Effector memory CD8-positive, alpha-beta T cell (primary cell): ENCODE data around the gene TNRC6C.
A peak's percentile ranks its signal among the peaks of the same experiment; 100 is the strongest.
"Not testable (repeated sequence)": the region's sequence is repeated elsewhere in the genome, so short reads cannot be mapped to it uniquely, and the experiment has no call there.

Experiments
- ATAC-seq: fragments of 150-1000 bp; cut with Tn5 transposase; replicated peaks from 2 replicates; pipeline ENCODE4 v1.10.0; 2021; ENCODE audit warnings: mild to moderate bottlenecking, moderate library complexity
- DNase-seq, 3 experiments: peaks; one replicate each; pipeline ENCODE4 v3.0.0; 2021
- H3K27ac Mint-ChIP-seq, 2 donors: one replicate each; pipeline ENCODE4 v1.8.0; 2022; ENCODE audit warnings: mild to moderate bottlenecking in 2 of 2, mixed read lengths in 2 of 2, moderate library complexity in 2 of 2
- H3K27me3 Mint-ChIP-seq, 2 donors: one replicate each; pipeline ENCODE4 v1.8.0; 2022; ENCODE audit warnings: mixed read lengths in 2 of 2
- H3K36me3 Mint-ChIP-seq: one replicate; pipeline ENCODE4 v1.8.0; 2022; ENCODE audit warnings: mild to moderate bottlenecking, moderate library complexity, mixed read lengths; ENCODE audit not compliant: insufficient read depth
- H3K4me1 Mint-ChIP-seq, 2 donors: one replicate each; pipeline ENCODE4 v1.8.0; 2022; ENCODE audit warnings: low read depth in 2 of 2, mixed read lengths in 2 of 2
- H3K4me3 Mint-ChIP-seq, 2 donors: one replicate each; pipeline ENCODE4 v1.8.0; 2022; ENCODE audit warnings: mild to moderate bottlenecking in 2 of 2, mixed read lengths in 2 of 2, moderate library complexity in 2 of 2
- H3K9me3 Mint-ChIP-seq, 2 donors: one replicate each; pipeline ENCODE4 v1.8.0; 2022; ENCODE audit warnings: mixed read lengths in 2 of 2

Gene TNRC6C

GRCh38 chr17:77924757-77925336 is 33.7 kb upstream of the TNRC6C start:
- H3K4me3 Mint-ChIP-seq, result no peak overlapping the region
- H3K27me3 Mint-ChIP-seq, result peaks cover 12 to 16% of the 10 kb centered on the region in 2 donors
- ATAC-seq, result no peak
- DNase-seq, result no peak
- no peaks in the 10 kb centered on the region for H3K36me3 Mint-ChIP-seq
- H3K27ac Mint-ChIP-seq, result no peak overlapping the region
- no peaks in the 10 kb centered on the region for H3K9me3 Mint-ChIP-seq
- H3K4me1 Mint-ChIP-seq, result peaks cover 21 to 24% of the 10 kb centered on the region in 2 donors

- H3K4me1 Mint-ChIP-seq, result peaks cover 21 to 24% of the 10 kb centered on the region in 2 donors
- H3K27me3 Mint-ChIP-seq, result peaks cover 12 to 15% of the 10 kb centered on the region in 2 donors
Measured at GRCh38 chr17:77925831-77926543, 32.5 kb upstream of the TNRC6C start.

GRCh38 chr17:77926981-77927380 is 31.5 kb upstream of the TNRC6C start:
- peaks cover 12 to 15% of the 10 kb centered on the region in 2 donors for H3K27me3 Mint-ChIP-seq

More at GRCh38 chr17:77925831-77926543, 32.5 kb upstream of the TNRC6C start:
- no peak for DNase-seq
- Mint-ChIP-seq H3K36me3 (no peaks in the 10 kb centered on the region), H3K4me3 (no peak overlapping the region), H3K27ac (no peak overlapping the region), H3K9me3 (no peaks in the 10 kb centered on the region)
- ATAC-seq, result no peak

GRCh38 chr17:77927777-77928518 is 30.6 kb upstream of the TNRC6C start:
- no peaks in the 10 kb centered on the region for H3K9me3 Mint-ChIP-seq
- H3K36me3 Mint-ChIP-seq, result no peaks in the 10 kb centered on the region
- no peak for ATAC-seq
- DNase-seq, result no peak
- H3K27ac Mint-ChIP-seq, result peak overlapping the region; percentile 38 to 91
- peaks cover 12 to 18% of the 10 kb centered on the region in 2 donors for H3K27me3 Mint-ChIP-seq
- peak overlapping the region in 1 of 2 donors; percentile 37 for H3K4me3 Mint-ChIP-seq
- peaks cover 21 to 24% of the 10 kb centered on the region in 2 donors for H3K4me1 Mint-ChIP-seq

More at GRCh38 chr17:77926981-77927380, 31.5 kb upstream of the TNRC6C start:
- ATAC-seq (no peak), DNase-seq (no peak)
- Mint-ChIP-seq H3K4me3 (no peak overlapping the region), H3K27ac (peak overlapping the region in 1 of 2 donors; percentile 69), H3K36me3 (no peaks in the 10 kb centered on the region), H3K9me3 (no peaks in the 10 kb centered on the region), H3K4me1 (peaks cover 21 to 24% of the 10 kb centered on the region in 2 donors)

GRCh38 chr17:77928519-77929179 is 29.9 kb upstream of the TNRC6C start:
- Mint-ChIP-seq H3K4me1 (peaks cover 23 to 24% of the 10 kb centered on the region in 2 donors), H3K27ac (peak overlapping the region; percentile 46 to 91), H3K36me3 (no peaks in the 10 kb centered on the region), H3K9me3 (no peaks in the 10 kb centered on the region), H3K4me3 (peak overlapping the region in 1 of 2 donors; percentile 52), H3K27me3 (peaks cover 13 to 23% of the 10 kb centered on the region in 2 donors)
- no peak for DNase-seq
- ATAC-seq, result no peak

GRCh38 chr17:77929180-77929564 is 29.3 kb upstream of the TNRC6C start:
- no peak for ATAC-seq
- no peak for DNase-seq
- Mint-ChIP-seq H3K9me3 (no peaks in the 10 kb centered on the region), H3K4me1 (peaks cover 21 to 24% of the 10 kb centered on the region in 2 donors), H3K27me3 (peaks cover 12 to 23% of the 10 kb centered on the region in 2 donors), H3K36me3 (no peaks in the 10 kb centered on the region), H3K4me3 (peak overlapping the region in 1 of 2 donors; percentile 52), H3K27ac (peak overlapping the region; percentile 46 to 91)

GRCh38 chr17:77929871-77930436 is 28.5 kb upstream of the TNRC6C start:
- DNase-seq (no peak), ATAC-seq (no peak)
- no peaks in the 10 kb centered on the region for H3K9me3 Mint-ChIP-seq
- peak overlapping the region; percentile 46 to 91 for H3K27ac Mint-ChIP-seq
- H3K4me3 Mint-ChIP-seq, result peak overlapping the region in 1 of 2 donors; percentile 52
- H3K27me3 Mint-ChIP-seq, result peaks cover 6 to 19% of the 10 kb centered on the region in 2 donors
- H3K36me3 Mint-ChIP-seq, result no peaks in the 10 kb centered on the region
- peaks cover 19 to 24% of the 10 kb centered on the region in 2 donors for H3K4me1 Mint-ChIP-seq

- H3K4me1 Mint-ChIP-seq, result peaks cover 19 to 28% of the 10 kb centered on the region in 2 donors
- no peak for ATAC-seq
Measured at GRCh38 chr17:77930780-77931768, 27.4 kb upstream of the TNRC6C start.

GRCh38 chr17:77933777-77934398 is 24.6 kb upstream of the TNRC6C start:
- Mint-ChIP-seq H3K4me3 (no peak overlapping the region), H3K27ac (no peak overlapping the region), H3K27me3 (peaks cover 14 to 31% of the 10 kb centered on the region in 2 donors), H3K4me1 (peaks cover 12 to 13% of the 10 kb centered on the region in 2 donors), H3K36me3 (no peaks in the 10 kb centered on the region), H3K9me3 (no peaks in the 10 kb centered on the region)
- ATAC-seq (no peak), DNase-seq (no peak)

More at GRCh38 chr17:77930780-77931768, 27.4 kb upstream of the TNRC6C start:
- Mint-ChIP-seq H3K27me3 (peaks cover 6 to 18% of the 10 kb centered on the region in 2 donors), H3K27ac (no peak overlapping the region), H3K9me3 (no peaks in the 10 kb centered on the region), H3K36me3 (no peaks in the 10 kb centered on the region), H3K4me3 (no peak overlapping the region)
- no peak for DNase-seq

- DNase-seq (no peak), ATAC-seq (no peak)
- Mint-ChIP-seq H3K27ac (no peak overlapping the region), H3K27me3 (peaks cover 14 to 31% of the 10 kb centered on the region in 2 donors), H3K4me3 (no peak overlapping the region), H3K4me1 (peaks cover 3 to 4% of the 10 kb centered on the region in 2 donors), H3K9me3 (no peaks in the 10 kb centered on the region), H3K36me3 (no peaks in the 10 kb centered on the region)
Measured at GRCh38 chr17:77935121-77935571, 23.4 kb upstream of the TNRC6C start.

- not testable (repeated sequence) for DNase-seq, ATAC-seq, H3K36me3 Mint-ChIP-seq, H3K9me3 Mint-ChIP-seq, H3K4me3 Mint-ChIP-seq, H3K4me1 Mint-ChIP-seq, H3K27ac Mint-ChIP-seq
- peaks cover 14 to 31% of the 10 kb centered on the region in 2 donors for H3K27me3 Mint-ChIP-seq
Measured at GRCh38 chr17:77935744-77936143, 22.8 kb upstream of the TNRC6C start.
